Measurements from ENCODE around the gene TAPT1. TPM values are rescaled to one million over a fixed set of nuclear protein-coding genes. Genes with fewer than 3 reads are reported as not detected.

TAPT1 gene
- total and polyA plus RNA-seq, 2 donors (not counting 3 experiments of a cell fraction or from before 2014, with no cell fraction given): 6.9 to 17.5 TPM

DNA sequence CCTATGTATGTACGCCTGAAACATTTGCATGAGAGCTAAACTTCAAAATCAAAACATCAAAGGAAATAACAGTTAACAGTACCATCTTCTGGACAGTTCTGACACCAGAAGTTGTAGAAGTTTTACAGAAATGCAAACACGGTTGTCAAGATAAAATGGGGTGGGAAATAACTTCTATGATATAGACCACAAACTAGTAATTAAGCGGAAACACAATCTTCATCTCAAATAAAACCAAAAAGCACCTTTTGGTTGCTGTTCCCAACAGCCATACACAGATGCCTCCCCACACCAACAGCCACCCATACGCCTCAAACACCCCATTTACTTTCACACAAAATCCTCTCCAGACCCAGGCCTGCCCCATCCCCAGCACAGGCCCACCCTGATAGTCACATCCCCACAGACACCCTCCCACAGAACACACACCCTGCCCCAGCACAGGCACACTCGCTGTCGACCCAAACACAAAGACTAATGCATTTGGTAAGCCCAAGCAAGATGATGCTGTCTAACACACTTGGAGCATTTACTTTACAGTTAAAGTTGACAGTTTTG lies 64.3 kb downstream of the TAPT1 start:
- Histone ChIP-seq H3K36me3 (ENCODE audit: control insufficient read depth in 2 of 2, extremely low read depth in 1 of 2, insufficient read depth in 2 of 2, low read length in 2 of 2) (peaks cover 0 to 2% of the 10 kb centered on the region in 2 experiments), H3K9me1 (replicated peaks; ENCODE audit: control insufficient read depth, extremely low read depth, insufficient read depth, low read length) (no peaks in the 10 kb centered on the region), H3K9ac (replicated peaks; ENCODE audit: extremely low read depth, insufficient read depth, low read length) (no peak overlapping the region), H3K4me3 (replicated peaks in 1 of 3; ENCODE audit: insufficient read depth in 1 of 3, low read depth in 1 of 3, low read length in 3 of 3) (no peak overlapping the region), H3K4me1 (ENCODE audit: control insufficient read depth, extremely low read depth, insufficient read depth, low read length) (peaks cover 23% of the 10 kb centered on the region), H3K27ac (ENCODE audit: insufficient read depth, low read depth, low read length) (no peak overlapping the region), H3K27me3 (ENCODE audit: control insufficient read depth in 2 of 2, insufficient read depth in 2 of 2, low read length in 2 of 2) (no peaks in the 10 kb centered on the region), H2AFZ (ENCODE audit: low read depth, low read length) (no peak overlapping the region), H3K9me3 (replicated peaks; ENCODE audit: control insufficient read depth, insufficient read depth, low read length) (no peaks in the 10 kb centered on the region), H3K4me2 (ENCODE audit: insufficient read depth, low read length) (no peak overlapping the region), H4K20me1 (replicated peaks; ENCODE audit: control insufficient read depth, extremely low read depth, insufficient read depth, low read length) (no peaks in the 10 kb centered on the region), H3K79me2 (ENCODE audit: control insufficient read depth, insufficient read depth, low read length) (no peaks in the 10 kb centered on the region)
- POLR2A ChIA-PET: no interaction called here
- FAIRE-seq (no peak), DNase-seq (ENCODE audit: low read depth, low spot score) (peak; percentile 9)
- CTCF ChIA-PET: interaction anchor here (0.9 to 2.0 kb wide), 2 partner anchors 37 to 40 kb away, joined by 3 to 5 read pairs; no protein-coding TSS in a partner anchor
- no TSS peak for BruUV-seq (replicated peaks)
- TF ChIP-seq POLR2AphosphoS5 (IDR thresholded peaks at IDR 0.05; ENCODE audit: insufficient read depth, low read depth, low read length) (no peak), GATA2 (IDR thresholded peaks at IDR 0.05; ENCODE audit: insufficient read depth, insufficient read length, low read depth, low read length) (no peak), JUN (IDR thresholded peaks at IDR 0.05; ENCODE audit: borderline replicate concordance, insufficient read depth, insufficient read length, low read depth) (no peak), POLR2A (IDR thresholded peaks at IDR 0.05; ENCODE audit: low read depth, low read length) (no peak), MYC (IDR thresholded peaks at IDR 0.05; ENCODE audit: low read depth, low read length) (no peak), EZH2 (IDR thresholded peaks at IDR 0.05; ENCODE audit: borderline replicate concordance, low read depth, low read length, severe bottlenecking) (no peak), FOS (IDR thresholded peaks at IDR 0.05; ENCODE audit: borderline replicate concordance, insufficient read depth, low read length) (no peak)
- TF ChIP-seq, protein P1, sequence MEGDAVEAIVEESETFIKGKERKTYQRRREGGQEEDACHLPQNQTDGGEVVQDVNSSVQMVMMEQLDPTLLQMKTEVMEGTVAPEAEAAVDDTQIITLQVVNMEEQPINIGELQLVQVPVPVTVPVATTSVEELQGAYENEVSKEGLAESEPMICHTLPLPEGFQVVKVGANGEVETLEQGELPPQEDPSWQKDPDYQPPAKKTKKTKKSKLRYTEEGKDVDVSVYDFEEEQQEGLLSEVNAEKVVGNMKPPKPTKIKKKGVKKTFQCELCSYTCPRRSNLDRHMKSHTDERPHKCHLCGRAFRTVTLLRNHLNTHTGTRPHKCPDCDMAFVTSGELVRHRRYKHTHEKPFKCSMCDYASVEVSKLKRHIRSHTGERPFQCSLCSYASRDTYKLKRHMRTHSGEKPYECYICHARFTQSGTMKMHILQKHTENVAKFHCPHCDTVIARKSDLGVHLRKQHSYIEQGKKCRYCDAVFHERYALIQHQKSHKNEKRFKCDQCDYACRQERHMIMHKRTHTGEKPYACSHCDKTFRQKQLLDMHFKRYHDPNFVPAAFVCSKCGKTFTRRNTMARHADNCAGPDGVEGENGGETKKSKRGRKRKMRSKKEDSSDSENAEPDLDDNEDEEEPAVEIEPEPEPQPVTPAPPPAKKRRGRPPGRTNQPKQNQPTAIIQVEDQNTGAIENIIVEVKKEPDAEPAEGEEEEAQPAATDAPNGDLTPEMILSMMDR (IDR thresholded peaks at IDR 0.05; ENCODE audit: extremely low read depth in 1 of 2, insufficient read depth in 1 of 2, low read depth in 1 of 2, low read length in 2 of 2): no peak
- TF ChIP-seq, protein P2, sequence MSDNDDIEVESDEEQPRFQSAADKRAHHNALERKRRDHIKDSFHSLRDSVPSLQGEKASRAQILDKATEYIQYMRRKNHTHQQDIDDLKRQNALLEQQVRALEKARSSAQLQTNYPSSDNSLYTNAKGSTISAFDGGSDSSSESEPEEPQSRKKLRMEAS (IDR thresholded peaks at IDR 0.05; ENCODE audit: insufficient read depth, insufficient read length): no peak
- intact Hi-C loops (cut with micrococcal nuclease): loop anchor here (2.0 kb wide), 1 partner anchor 35 kb away; no protein-coding TSS in a partner anchor
- dilution Hi-C loops (cut with MboI; ENCODE audit: extremely low pct_ligation_motif_present, low sequenced_read_pairs): no loop called here
